ENCODE measurements around the gene TTC7B. TPM values are rescaled to one million over a fixed set of nuclear protein-coding genes. Genes with fewer than 3 reads are reported as not detected.

Gene TTC7B
- total RNA-seq, 1 donor from 2014 or later = 20.6 TPM

- peaks cover 11% of the 10 kb centered on the region for H3F3A ChIP-seq (ENCODE audit: low read depth)
- H3K4me1 ChIP-seq = peaks cover 13% of the 10 kb centered on the region
- Mint-ChIP-seq H3K9me3 (no peaks in the 10 kb centered on the region), H3K27me3 (ENCODE audit: insufficient read depth, low read depth) (peaks cover 11% of the 10 kb centered on the region), H3K36me3 (peaks cover 9% of the 10 kb centered on the region), H3K4me3 (no peak overlapping the region), H3K27ac (no peak overlapping the region), H3K4me1 (peaks cover 30% of the 10 kb centered on the region)
- no peak overlapping the region for H3K4me3 ChIP-seq
- H3K79me2 ChIP-seq (ENCODE audit: low read depth) = no peaks in the 10 kb centered on the region
- TF ChIP-seq, protein P1, sequence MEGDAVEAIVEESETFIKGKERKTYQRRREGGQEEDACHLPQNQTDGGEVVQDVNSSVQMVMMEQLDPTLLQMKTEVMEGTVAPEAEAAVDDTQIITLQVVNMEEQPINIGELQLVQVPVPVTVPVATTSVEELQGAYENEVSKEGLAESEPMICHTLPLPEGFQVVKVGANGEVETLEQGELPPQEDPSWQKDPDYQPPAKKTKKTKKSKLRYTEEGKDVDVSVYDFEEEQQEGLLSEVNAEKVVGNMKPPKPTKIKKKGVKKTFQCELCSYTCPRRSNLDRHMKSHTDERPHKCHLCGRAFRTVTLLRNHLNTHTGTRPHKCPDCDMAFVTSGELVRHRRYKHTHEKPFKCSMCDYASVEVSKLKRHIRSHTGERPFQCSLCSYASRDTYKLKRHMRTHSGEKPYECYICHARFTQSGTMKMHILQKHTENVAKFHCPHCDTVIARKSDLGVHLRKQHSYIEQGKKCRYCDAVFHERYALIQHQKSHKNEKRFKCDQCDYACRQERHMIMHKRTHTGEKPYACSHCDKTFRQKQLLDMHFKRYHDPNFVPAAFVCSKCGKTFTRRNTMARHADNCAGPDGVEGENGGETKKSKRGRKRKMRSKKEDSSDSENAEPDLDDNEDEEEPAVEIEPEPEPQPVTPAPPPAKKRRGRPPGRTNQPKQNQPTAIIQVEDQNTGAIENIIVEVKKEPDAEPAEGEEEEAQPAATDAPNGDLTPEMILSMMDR (IDR thresholded peaks at IDR 0.05) = no peak
- TF ChIP-seq EZH2 (IDR thresholded peaks at IDR 0.05) = no peak
- no peak for TF ChIP-seq EZH2phosphoT487 (IDR thresholded peaks at IDR 0.05)
- no peak overlapping the region for H3K4me2 ChIP-seq
- H4K20me1 ChIP-seq (ENCODE audit: low read depth) = no peaks in the 10 kb centered on the region
- H3K9me3 ChIP-seq (ENCODE audit: low read depth) = no peaks in the 10 kb centered on the region
- H3K27ac ChIP-seq = no peak overlapping the region
- no peak overlapping the region for H2AFZ ChIP-seq (replicated peaks)
- no peak for DNase-seq (ENCODE audit: low spot score)
- H3K9ac ChIP-seq = no peak overlapping the region
- no peaks in the 10 kb centered on the region for H3K36me3 ChIP-seq
- H3K27me3 ChIP-seq = no peaks in the 10 kb centered on the region
These were observed 240.9 kb downstream of the TTC7B start for GRCh38 chr14:90575336-90575735.

GRCh38 chr14:90574188-90575131 is 241.8 kb downstream of the TTC7B start:
- Histone ChIP-seq H3K27ac (no peak overlapping the region), H3F3A (ENCODE audit: low read depth) (peaks cover 11% of the 10 kb centered on the region), H4K20me1 (ENCODE audit: low read depth) (no peaks in the 10 kb centered on the region), H3K4me3 (no peak overlapping the region), H3K9me3 (ENCODE audit: low read depth) (no peaks in the 10 kb centered on the region), H3K4me1 (peaks cover 13% of the 10 kb centered on the region), H3K9ac (no peak overlapping the region), H3K27me3 (no peaks in the 10 kb centered on the region), H3K79me2 (ENCODE audit: low read depth) (no peaks in the 10 kb centered on the region), H2AFZ (replicated peaks) (no peak overlapping the region), H3K4me2 (peak overlapping the region; percentile 27), H3K36me3 (no peaks in the 10 kb centered on the region)
- Mint-ChIP-seq H3K4me1 (peaks cover 33% of the 10 kb centered on the region), H3K27ac (peak overlapping the region; percentile 34), H3K27me3 (ENCODE audit: insufficient read depth, low read depth) (peaks cover 12% of the 10 kb centered on the region), H3K36me3 (peaks cover 10% of the 10 kb centered on the region), H3K9me3 (no peaks in the 10 kb centered on the region), H3K4me3 (peak overlapping the region; percentile 42)
- no peak for DNase-seq (ENCODE audit: low spot score)
- TF ChIP-seq, protein P1 (IDR thresholded peaks at IDR 0.05) = no peak
- TF ChIP-seq EZH2 (IDR thresholded peaks at IDR 0.05) = no peak
- TF ChIP-seq EZH2phosphoT487 (IDR thresholded peaks at IDR 0.05) = no peak

- no peaks in the 10 kb centered on the region for H3K9me3 Mint-ChIP-seq
- H3K27me3 Mint-ChIP-seq (ENCODE audit: insufficient read depth, low read depth) = peaks cover 12% of the 10 kb centered on the region
- Histone ChIP-seq H2AFZ (replicated peaks) (no peak overlapping the region), H3K36me3 (no peaks in the 10 kb centered on the region), H3K4me2 (no peak overlapping the region), H3K4me3 (no peak overlapping the region), H3F3A (ENCODE audit: low read depth) (peaks cover 11% of the 10 kb centered on the region), H3K79me2 (ENCODE audit: low read depth) (no peaks in the 10 kb centered on the region), H3K27me3 (no peaks in the 10 kb centered on the region), H3K4me1 (peaks cover 15% of the 10 kb centered on the region), H4K20me1 (ENCODE audit: low read depth) (no peaks in the 10 kb centered on the region), H3K27ac (no peak overlapping the region), H3K9ac (no peak overlapping the region), H3K9me3 (ENCODE audit: low read depth) (no peaks in the 10 kb centered on the region)
- no peak for DNase-seq (ENCODE audit: low spot score)
- no peak overlapping the region for H3K4me3 Mint-ChIP-seq
- H3K36me3 Mint-ChIP-seq = peaks cover 8% of the 10 kb centered on the region
- H3K4me1 Mint-ChIP-seq = peaks cover 36% of the 10 kb centered on the region
- TF ChIP-seq EZH2phosphoT487 (IDR thresholded peaks at IDR 0.05) (no peak), EZH2 (IDR thresholded peaks at IDR 0.05) (no peak)
- TF ChIP-seq, protein P1 (IDR thresholded peaks at IDR 0.05) = no peak
- H3K27ac Mint-ChIP-seq = peak overlapping the region; percentile 21
These were observed 242.7 kb downstream of the TTC7B start for GRCh38 chr14:90573385-90574105.

Measured in neural progenitor cell (in vitro differentiated cells).